Measurements from ENCODE around the gene RAB31.

DNA sequence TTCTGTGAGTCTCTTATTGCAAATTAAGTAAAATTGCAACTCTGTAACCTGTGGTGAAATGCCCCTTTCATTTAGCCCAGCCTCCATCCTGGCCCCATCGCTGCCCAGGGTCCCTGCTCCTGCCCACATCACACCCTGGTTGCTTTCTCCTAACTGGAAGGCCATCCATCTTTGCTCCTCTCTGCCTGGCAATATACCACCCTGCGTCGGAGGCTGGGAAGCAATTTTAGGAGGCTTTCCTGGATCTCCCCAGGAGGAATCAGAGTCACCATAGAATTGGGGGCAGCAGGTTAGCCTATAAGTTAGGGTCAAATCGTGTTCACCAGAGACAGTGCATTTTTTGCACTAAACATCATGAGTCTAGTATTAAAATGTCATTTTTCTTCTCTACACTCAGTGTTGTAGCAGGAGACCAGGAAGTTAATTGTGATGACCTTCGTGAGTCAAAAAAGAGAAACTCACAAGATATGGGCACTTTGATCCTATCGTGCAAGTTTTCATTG, 163.2 kb downstream of the RAB31 start:
- no peak for TF ChIP-seq POLR2A (IDR thresholded peaks at IDR 0.05)
- TF ChIP-seq, protein P1, sequence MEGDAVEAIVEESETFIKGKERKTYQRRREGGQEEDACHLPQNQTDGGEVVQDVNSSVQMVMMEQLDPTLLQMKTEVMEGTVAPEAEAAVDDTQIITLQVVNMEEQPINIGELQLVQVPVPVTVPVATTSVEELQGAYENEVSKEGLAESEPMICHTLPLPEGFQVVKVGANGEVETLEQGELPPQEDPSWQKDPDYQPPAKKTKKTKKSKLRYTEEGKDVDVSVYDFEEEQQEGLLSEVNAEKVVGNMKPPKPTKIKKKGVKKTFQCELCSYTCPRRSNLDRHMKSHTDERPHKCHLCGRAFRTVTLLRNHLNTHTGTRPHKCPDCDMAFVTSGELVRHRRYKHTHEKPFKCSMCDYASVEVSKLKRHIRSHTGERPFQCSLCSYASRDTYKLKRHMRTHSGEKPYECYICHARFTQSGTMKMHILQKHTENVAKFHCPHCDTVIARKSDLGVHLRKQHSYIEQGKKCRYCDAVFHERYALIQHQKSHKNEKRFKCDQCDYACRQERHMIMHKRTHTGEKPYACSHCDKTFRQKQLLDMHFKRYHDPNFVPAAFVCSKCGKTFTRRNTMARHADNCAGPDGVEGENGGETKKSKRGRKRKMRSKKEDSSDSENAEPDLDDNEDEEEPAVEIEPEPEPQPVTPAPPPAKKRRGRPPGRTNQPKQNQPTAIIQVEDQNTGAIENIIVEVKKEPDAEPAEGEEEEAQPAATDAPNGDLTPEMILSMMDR (IDR thresholded peaks at IDR 0.05), result no peak

All from breast epithelium (tissue), 3 donors.